G401 (cell line): ENCODE data around the gene PLXND1. TPM values are rescaled to one million over a fixed set of nuclear protein-coding genes. Genes with fewer than 3 reads are reported as not detected.
"Not testable (repeated sequence)": the region's sequence is repeated elsewhere in the genome, so short reads cannot be mapped to it uniquely, and the experiment has no call there.

Source experiments
- DNase-seq: peaks from one replicate; pipeline ENCODE4 v3.0.0-alpha.2; 2015; ENCODE audit warnings: low spot score
- in situ Hi-C: cut with HindIII; loops from 2 replicates; pipeline ENCODE4 v1.10.0; 2016; ENCODE audit warnings: low sequenced_read_pairs, mixed read lengths
- total RNA-seq: library from RNA; depleted of rRNA; stranded (reverse); fragments of >200 nt; shearing (Covaris generic); gene quantifications from 2 replicates; pipeline ENCODE4 v1.2.3, GENCODE V29; 2014; rRNA removed

PLXND1 gene
- total RNA-seq, result 21.2 and 54.7 TPM in 2 replicates

GRCh38 chr3:129606636-129607390, at the start of gene PLXND1:
Gene PLXND1 (minus strand): TSS chr3:129606676. CDS start chr3:129606639, 37 bp downstream.
- DNase-seq, result no peak
- in situ Hi-C loops, result no loop called here

GRCh38 chr3:129655291-129655700, 48.8 kb upstream of the PLXND1 start:
- in situ Hi-C loops, result no loop called here
- no peak for DNase-seq

GRCh38 chr3:129654131-129654530, 47.7 kb upstream of the PLXND1 start:
- in situ Hi-C loops, result no loop called here
- no peak for DNase-seq

GRCh38 chr3:129653019-129653418, 46.5 kb upstream of the PLXND1 start:
- in situ Hi-C loops, result no loop called here

GRCh38 chr3:129651435-129652202, 45.1 kb upstream of the PLXND1 start:
- DNase-seq, result peak; percentile 74
- in situ Hi-C loops, result no loop called here

More at GRCh38 chr3:129653019-129653418, 46.5 kb upstream of the PLXND1 start:
- DNase-seq, result no peak

- DNase-seq, result peak; percentile 73
- in situ Hi-C loops, result no loop called here
Measured at GRCh38 chr3:129650256-129650872, 43.9 kb upstream of the PLXND1 start.

- no peak for DNase-seq
- in situ Hi-C loops, result no loop called here
Measured at GRCh38 chr3:129648391-129648790, 41.9 kb upstream of the PLXND1 start.

GRCh38 chr3:129645286-129645685, 38.8 kb upstream of the PLXND1 start:
- in situ Hi-C loops, result no loop called here
- no peak for DNase-seq

GRCh38 chr3:129644836-129645235, 38.4 kb upstream of the PLXND1 start:
- DNase-seq, result no peak
- in situ Hi-C loops, result no loop called here

- in situ Hi-C loops, DNase-seq: not testable (repeated sequence)
Measured at GRCh38 chr3:129641567-129642260, 35.2 kb upstream of the PLXND1 start.

GRCh38 chr3:129640985-129641384, 34.5 kb upstream of the PLXND1 start:
- DNase-seq, result not testable (repeated sequence)

GRCh38 chr3:129638481-129638880, 32.0 kb upstream of the PLXND1 start:
- DNase-seq, result no peak
- in situ Hi-C loops, result no loop called here

More at GRCh38 chr3:129640985-129641384, 34.5 kb upstream of the PLXND1 start:
- in situ Hi-C loops, result not testable (repeated sequence)

GRCh38 chr3:129636082-129636481, 29.6 kb upstream of the PLXND1 start:
- in situ Hi-C loops, result no loop called here
- no peak for DNase-seq

GRCh38 chr3:129635656-129636055, 29.2 kb upstream of the PLXND1 start:
- in situ Hi-C loops, result no loop called here
- no peak for DNase-seq

- DNase-seq, result no peak
- in situ Hi-C loops, result no loop called here
Measured at GRCh38 chr3:129633751-129634481, 27.4 kb upstream of the PLXND1 start.

- in situ Hi-C loops, result no loop called here
- no peak for DNase-seq
Measured at GRCh38 chr3:129632977-129633376, 26.5 kb upstream of the PLXND1 start.

GRCh38 chr3:129632556-129632955, 26.1 kb upstream of the PLXND1 start:
- no peak for DNase-seq
- in situ Hi-C loops, result no loop called here

GRCh38 chr3:129632056-129632455, 25.6 kb upstream of the PLXND1 start:
- in situ Hi-C loops, result no loop called here
- DNase-seq, result no peak

GRCh38 chr3:129629011-129629410, 22.5 kb upstream of the PLXND1 start:
- DNase-seq, result no peak
- in situ Hi-C loops, result no loop called here
